T-helper 9 cell (primary cell): ENCODE measurements around the gene SDC4.

Experiments used
- DNase-seq: peaks from one replicate; pipeline ENCODE4 v3.0.0-alpha.2; 2020

Gene SDC4

DNA sequence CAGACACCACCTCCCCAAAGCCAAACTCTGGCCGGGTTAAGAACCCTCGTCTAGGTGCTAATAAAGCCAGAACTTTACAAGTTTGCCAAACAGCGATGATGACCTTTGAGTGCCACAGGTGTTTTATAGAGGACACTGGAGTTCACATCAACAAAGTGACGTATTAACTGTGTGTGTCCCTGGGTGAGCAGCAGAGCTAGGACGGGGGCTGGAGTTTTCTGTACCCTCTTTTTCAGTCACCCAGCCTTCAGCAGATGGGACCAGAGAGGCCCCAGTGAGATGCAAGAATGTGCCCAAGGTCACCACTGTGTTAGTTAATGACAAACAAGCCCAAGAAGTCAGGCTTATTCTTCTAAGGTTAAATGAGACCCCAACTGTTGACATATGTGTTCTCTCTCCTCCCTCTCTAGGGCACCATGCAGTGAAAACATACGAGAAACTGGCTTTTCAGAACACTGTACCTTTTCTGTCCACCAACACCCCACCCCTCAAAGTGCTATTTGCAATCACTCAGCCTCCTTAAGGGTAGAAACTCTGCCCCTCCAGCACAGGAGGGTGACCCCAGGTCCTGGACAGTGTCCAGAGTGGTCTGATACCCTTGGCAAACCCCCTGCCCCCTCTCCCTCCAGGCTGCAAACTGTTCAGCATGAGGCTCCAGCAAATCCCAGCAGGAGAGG lies 5.2 kb downstream of the SDC4 start:
- no peak for DNase-seq

GRCh38 chr20:45341939-45342854 lies 6.0 kb downstream of the SDC4 start:
- DNase-seq = no peak

DNA sequence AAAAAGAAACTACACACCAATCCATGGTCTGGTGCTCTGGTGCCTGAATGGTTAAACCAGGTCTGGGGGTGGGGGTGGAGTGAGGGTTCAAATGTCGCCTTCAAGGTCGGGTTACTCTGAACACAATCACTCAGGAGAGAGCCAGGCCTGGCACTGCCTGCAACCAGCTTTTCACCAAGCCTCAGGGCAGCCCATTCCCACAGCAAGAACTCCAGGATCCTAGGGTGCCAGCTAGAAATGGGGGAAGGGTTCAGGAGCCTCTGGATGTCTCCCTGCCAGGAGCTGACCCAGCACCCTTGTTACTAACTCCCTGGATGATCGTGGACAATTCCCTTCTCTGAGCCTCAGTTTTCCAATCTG lies 6.7 kb downstream of the SDC4 start:
- no peak for DNase-seq

GRCh38 chr20:45340951-45341350 lies 7.3 kb downstream of the SDC4 start:
- DNase-seq = no peak

DNA sequence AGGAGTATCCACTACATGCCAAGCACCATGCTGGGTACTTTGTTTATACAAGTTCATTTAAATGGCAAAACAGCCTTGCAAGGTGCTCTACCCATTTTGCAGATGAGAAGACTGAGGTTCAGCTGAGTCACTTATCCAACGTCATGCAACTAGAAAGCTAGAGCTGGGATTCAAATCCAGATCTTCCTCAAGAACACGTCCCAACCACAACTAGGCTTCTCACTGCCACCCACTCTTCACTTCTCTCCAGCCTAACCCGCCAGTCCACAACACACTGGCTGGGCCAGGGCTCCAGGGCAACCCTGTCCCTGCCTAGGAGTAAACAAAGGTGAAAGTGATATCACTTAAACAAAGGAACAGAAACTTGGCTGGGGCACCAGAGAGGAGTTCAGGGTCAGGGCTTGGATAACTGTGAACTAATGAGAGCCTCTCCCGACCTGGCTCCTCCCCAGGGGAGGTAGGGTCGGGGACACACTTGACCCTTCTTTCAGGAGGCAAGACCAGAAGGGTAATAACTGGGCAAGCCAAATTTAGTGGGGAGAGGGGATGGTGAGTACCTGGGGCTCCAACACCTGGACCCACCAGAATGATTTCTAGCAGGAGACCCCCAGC lies 7.9 kb downstream of the SDC4 start:
- no peak for DNase-seq

- DNase-seq = no peak
These were observed 8.4 kb downstream of the SDC4 start for GRCh38 chr20:45339799-45340198.

DNA sequence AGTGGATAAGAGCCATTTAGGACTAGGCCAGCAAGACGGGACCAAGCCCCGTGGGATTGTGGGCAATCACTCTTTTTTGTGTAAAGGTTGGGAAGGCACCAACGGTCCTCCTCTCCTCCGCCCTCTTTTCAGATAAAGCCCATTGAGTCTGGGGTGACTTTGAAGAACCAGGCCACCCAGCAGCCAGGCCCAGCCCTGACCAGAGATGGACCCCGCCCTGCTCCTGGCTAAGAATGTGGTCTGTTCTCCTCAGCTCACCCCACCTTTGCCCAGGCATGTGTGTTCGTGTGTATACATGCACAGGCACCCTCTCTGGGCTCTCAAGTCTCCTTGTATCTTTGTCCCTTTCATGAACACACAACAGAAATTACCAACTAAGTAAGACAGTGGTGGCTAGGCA lies 9.1 kb downstream of the SDC4 start:
- DNase-seq = no peak

DNA sequence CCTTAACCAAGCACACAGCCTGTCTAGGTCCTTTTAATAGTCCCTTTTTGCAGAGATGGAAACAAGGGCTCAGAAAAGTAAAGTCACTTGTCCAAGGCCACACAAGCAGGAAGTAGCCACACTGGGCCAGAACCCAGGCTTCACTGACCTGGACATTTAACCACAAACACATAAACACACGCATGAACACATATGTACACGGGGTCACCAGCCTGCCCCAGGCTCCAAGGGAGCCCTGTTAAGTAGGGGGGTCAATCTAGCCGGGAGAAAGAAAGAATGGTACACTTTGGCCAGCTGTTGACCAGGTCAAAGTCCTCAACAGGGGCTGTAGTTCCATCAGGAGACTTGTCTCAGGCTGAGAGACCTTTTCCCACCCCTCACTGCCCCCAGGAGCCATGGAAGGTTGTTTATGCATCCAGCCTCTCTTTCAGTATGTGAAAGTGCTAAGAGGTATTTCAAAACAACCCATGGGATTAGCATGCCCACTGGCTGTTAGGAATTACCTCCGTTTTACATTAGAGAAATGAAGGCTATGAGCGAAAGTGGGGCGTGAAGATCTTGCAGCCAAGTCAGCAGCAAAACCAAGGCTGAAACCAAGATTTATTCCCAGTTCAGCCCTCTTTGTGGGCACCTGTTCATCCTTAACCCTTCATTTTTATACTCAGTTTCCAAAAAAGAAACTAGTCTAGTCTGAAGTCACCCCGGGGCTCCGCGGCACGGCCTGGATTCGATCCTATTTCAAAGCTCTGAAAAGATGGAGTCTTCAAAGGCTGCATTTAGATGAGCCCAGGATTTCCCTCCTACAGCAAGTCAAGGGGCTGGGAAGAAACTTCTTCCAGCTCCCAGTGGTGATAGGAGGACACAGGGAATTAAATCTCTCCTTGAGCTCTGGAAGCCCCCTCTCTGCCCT lies 9.8 kb downstream of the SDC4 start:
- no peak for DNase-seq

DNA sequence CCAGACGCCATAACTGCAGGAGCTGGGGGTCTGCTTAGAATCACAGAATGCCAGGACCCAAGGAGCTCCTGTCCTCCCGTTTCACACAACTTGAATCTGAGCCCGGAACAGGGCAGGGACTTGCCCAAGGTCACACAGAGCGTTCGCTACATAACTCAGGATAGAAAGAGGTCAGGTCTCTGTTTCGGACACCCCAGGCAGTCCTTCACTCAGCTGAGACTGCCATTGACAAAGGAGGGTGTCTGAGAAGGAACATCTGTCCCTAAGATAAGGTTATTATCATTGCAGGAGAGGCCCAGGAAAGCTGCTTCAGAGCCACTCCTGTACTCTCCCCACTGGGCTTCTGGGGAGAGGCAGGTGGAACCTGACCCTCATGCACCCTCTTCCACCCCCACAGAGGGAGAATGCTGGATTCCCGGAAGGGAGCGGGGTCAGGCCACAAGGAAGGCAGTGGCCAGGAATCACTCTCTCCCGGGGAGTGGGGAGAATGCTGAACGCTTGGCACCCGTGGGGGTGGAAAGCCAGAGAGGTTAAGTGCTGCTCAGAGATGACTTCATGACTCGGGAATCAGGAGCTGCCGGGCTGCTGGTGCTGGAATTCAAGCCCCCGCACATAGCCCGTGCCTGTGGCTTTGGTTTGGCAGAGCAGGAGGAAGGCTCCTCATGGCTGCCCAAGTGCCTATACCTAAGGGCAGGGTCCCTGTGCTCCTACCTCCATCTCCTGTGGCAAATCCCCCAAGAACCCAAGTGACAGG lies 10.7 kb downstream of the SDC4 start:
- no peak for DNase-seq

DNA sequence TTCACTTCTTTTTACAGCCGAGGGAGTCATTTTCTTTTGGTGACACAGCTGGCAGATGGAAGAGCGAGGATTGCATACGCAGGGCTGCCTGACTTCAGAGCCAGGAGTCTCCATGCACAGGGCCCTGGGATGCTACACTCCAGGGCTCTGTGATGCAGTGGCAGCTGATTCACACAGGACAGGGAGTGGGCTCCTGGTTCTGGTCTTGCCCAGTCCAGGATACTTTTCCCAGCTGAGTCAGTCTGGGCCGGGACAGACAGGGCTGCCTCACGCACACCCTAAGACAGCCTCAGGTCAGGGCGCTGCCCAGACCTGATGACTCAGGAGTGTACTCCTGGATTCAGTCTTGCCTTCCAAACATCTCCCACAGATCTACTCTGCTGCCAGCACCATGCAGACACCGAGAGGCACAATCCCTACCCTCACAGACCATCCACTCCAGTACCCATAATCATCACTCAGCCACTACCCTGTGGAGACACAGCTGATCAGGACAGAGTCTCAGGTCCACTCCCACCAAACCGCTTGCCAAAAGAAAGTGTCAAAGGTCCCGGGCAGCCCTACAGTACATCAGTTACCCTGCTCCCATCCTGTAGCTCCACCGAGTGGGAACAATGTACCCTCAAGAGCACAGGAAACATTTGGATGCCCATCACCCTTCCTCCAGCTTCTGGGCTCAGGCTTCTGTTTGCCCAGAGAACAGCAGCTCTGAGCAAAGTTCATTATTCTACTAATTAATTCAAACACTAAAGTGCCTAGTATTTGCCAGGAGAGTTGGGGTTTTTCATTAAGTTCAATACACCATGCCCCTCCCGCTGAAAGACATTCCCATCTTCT lies 11.5 kb downstream of the SDC4 start:
- no peak for DNase-seq

- DNase-seq = no peak
These were observed 17.7 kb downstream of the SDC4 start for GRCh38 chr20:45330476-45330875.

DNA sequence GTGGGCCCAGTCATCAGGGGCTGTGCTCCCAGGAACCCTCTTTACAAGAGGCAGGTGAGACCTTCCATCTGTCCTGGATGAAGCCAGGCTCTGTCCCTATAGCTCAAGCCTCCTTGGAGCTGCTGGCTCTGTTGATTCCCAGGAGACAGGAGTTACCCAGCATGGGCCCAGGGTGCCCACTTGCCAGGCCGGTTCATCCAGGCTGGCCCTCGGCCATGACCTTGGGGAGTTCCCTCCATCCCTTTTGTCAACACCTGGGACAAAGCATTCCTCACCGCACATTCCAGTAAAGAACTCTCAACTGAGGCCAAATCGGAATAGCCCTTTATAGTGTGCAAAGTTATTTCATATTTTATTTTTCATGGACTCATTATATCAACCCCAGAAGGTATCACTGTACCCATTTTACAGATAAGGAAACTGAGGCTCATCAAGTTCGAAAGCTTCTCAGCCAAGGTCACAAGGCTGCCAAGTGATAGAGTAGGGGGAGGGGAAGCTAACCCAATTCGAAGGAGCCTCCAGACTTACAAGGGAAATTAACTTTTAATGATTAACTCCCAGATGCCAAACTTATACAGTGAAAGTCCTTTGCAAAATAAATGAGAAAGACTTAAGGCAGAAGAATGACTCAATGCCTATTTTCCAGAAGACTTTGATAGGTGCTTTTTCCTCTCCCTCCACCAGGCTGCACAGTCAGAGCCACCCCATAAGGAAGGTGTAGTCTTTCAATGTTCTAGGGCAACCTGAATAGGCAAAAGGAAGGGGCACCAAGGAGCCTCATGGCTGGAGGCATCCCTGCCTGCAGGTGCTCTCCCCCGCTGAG lies 18.5 kb downstream of the SDC4 start:
- DNase-seq = no peak

GRCh38 chr20:45328451-45328850 lies 19.8 kb downstream of the SDC4 start:
- DNase-seq = no peak

DNA sequence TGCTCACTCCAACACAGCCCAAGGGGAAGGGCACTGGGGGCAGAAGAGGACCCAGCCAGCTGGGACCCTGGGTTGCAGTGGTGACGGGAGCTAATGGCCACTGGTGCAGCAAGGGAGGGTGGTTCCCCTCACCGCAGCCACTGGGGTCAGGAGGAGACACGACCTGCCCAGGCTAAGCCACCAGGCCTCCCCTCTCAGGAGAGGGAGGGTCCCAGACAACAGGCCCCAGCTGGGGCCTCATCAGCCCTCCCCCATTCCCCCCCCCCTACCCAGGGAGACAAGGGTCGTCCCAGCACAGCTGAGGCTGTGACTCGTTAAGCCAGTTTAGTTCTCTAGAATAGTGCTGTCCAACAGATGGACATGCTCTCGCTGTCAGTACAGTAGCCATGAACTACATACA lies 22.9 kb downstream of the SDC4 start:
- DNase-seq = no peak

DNA sequence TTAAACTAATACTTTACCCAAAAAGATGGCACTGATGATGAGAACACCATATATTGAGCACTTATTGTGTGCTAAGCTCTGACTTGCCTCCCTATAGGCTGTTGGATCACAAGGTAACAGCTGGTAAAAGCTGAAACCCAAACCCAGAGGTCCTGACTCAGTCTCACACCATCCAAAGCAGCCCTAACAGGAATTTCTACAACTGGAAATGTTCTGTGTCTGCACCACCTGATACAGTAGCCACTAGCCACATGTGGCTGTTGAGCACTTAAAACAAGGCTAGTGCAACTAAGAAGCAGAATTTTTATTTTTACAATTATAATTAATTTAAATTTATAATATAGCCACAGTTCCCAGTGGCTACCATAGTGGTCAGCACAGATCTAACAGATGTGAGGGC lies 24.5 kb downstream of the SDC4 start:
- no peak for DNase-seq

DNA sequence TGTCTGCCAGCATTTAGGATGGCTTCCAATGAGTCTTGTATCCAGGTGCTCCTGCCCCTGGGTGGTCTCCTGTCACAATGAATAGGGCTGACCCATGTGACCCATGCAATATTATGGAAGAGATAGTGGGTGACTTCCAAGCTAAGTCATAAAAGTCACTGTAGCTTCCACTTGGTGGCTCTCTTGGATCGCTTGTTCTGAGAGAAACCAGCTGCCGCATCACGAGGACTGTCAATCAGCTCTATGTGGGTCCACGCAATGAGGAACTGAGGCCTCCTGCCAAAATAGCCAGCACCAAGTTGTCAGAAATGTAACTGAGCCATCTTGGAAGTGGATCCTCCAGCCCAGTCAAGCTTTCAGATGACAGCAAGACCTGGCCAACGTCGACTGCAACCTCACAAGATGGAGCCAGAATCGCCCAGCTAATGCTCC lies 25.3 kb downstream of the SDC4 start:
- no peak for DNase-seq

DNA sequence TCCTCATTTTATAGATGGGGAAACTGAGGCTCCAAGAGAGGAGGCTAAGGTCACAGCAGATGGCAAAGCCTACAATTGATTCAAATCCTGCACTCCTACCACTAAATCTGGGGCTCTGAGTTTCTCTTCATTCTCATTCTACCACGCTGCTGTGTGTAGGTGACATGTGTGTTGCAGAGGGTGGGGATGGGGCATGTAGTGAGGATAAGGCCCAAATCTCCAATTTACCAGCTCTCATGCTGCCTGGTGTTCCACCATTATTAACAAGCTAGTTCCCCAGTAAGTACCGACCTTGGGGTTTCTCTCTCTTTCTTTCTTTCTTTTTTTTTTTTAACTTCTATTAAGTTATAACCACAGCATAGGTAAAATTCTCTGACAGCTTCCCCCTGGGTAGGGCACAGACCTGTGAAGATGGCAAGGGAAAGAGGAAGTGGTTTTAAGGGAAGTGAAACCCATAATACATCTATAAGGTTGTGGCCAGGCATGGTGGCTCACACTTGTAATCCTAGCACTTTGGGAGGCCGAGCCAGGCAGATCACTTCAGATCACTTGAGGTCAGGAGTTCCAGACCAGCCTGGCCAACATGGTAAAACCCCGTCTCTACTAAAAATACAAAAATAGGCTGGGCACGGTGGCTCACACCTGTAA lies 27.2 kb downstream of the SDC4 start:
- DNase-seq = no peak

- no peak for DNase-seq
These were observed 29.3 kb downstream of the SDC4 start for GRCh38 chr20:45318948-45319347.

DNA sequence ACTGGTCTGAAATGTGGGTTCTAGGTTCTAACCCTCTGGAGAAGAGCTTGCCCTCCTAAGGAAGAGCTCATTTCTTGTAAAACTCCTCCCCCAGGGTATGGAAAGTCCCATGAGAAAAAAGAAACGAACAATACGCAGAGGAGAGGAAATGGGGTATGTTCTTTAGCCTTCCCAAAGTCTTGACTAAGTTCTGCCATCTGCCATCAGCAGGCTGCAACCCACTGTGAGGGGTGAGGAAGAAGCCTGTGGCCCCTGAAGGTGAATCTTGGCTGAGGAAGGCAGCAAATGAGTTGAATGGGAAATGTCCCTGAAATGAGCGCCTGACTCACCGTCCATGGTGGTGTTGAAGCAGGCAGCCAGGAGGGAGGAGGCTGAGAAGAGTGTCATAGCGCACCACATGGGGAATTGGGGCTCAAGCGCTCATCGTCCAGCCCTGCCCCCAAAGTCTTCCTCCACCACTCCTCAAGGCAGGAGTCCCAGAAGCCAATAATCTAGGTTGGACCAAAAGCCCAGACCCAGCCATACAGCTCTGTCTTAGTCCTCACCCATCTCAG lies 29.8 kb downstream of the SDC4 start:
- no peak for DNase-seq
